ENCODE results near the gene TMEM150A.

DNA sequence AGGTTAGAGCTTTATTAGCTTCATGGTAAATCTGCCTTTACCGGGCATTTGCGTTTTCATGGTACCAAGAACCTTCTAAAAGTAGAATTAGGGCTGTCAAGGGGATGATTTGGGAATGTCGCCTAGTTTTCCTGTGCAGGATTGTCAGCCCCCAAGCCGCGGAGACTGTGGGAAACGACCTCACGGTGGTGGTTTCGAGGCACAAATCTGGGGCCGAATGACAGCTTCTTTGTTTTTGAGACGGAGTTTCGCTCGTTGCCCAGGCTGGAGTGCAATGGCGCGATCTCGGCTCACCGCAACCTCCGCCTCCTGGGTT lies 12.9 kb upstream of the TMEM150A start:
- TF ChIP-seq POLR2A (IDR thresholded peaks at IDR 0.05; ENCODE audit: low read depth, low read length): no peak
- TF ChIP-seq, protein P1, sequence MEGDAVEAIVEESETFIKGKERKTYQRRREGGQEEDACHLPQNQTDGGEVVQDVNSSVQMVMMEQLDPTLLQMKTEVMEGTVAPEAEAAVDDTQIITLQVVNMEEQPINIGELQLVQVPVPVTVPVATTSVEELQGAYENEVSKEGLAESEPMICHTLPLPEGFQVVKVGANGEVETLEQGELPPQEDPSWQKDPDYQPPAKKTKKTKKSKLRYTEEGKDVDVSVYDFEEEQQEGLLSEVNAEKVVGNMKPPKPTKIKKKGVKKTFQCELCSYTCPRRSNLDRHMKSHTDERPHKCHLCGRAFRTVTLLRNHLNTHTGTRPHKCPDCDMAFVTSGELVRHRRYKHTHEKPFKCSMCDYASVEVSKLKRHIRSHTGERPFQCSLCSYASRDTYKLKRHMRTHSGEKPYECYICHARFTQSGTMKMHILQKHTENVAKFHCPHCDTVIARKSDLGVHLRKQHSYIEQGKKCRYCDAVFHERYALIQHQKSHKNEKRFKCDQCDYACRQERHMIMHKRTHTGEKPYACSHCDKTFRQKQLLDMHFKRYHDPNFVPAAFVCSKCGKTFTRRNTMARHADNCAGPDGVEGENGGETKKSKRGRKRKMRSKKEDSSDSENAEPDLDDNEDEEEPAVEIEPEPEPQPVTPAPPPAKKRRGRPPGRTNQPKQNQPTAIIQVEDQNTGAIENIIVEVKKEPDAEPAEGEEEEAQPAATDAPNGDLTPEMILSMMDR (IDR thresholded peaks at IDR 0.05; ENCODE audit: extremely low read depth in 1 of 2, insufficient read depth in 1 of 2, low read depth in 1 of 2, low read length in 2 of 2): no peak
- no peak for TF ChIP-seq POLR2AphosphoS5 (IDR thresholded peaks at IDR 0.05; ENCODE audit: insufficient read depth, low read depth, low read length)
- TF ChIP-seq JUN (IDR thresholded peaks at IDR 0.05; ENCODE audit: borderline replicate concordance, insufficient read depth, insufficient read length, low read depth): no peak
- TF ChIP-seq, protein P2, sequence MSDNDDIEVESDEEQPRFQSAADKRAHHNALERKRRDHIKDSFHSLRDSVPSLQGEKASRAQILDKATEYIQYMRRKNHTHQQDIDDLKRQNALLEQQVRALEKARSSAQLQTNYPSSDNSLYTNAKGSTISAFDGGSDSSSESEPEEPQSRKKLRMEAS (IDR thresholded peaks at IDR 0.05; ENCODE audit: insufficient read depth, insufficient read length): no peak
- no peak for TF ChIP-seq MYC (IDR thresholded peaks at IDR 0.05; ENCODE audit: low read depth, low read length)
- TF ChIP-seq GATA2 (IDR thresholded peaks at IDR 0.05; ENCODE audit: insufficient read depth, insufficient read length, low read depth, low read length): no peak
- no peak for TF ChIP-seq EZH2 (IDR thresholded peaks at IDR 0.05; ENCODE audit: borderline replicate concordance, low read depth, low read length, severe bottlenecking)

Data from endothelial cell of umbilical vein (primary cell).